SK-N-SH treated with all-trans-retinoic acid at 6 μM for 48 hours (cell line): Measurements from ENCODE around the gene SMIM10L2A.
"Not testable (repeated sequence)": the region's sequence is repeated elsewhere in the genome, so short reads cannot be mapped to it uniquely, and the experiment has no call there.

Experiments used
- ATAC-seq: fragments of 200-7000 bp; cut with Tn5 transposase; 3 replicates; pipeline ENCODE4 v1.9.1; 2020; ENCODE audit warnings: mild to moderate bottlenecking, moderate library complexity
- ARNTL ChIP-seq: fragments of 450-650 bp; formaldehyde crosslinking; IDR thresholded peaks from 2 replicates; pipeline ENCODE4 v1.5.0; 2020; ENCODE audit warnings: low read depth, mild to moderate bottlenecking, moderate library complexity, borderline replicate concordance
- CSDC2 ChIP-seq: fragments of 250-450 bp; sonication (Bioruptor Pico); IDR thresholded peaks from 2 replicates; pipeline ENCODE4 v1.5.0; 2020; ENCODE audit warnings: mild to moderate bottlenecking, moderate library complexity
- ESRRG ChIP-seq: fragments of 250-450 bp; sonication (Bioruptor Pico); IDR thresholded peaks from 2 replicates; pipeline ENCODE4 v1.6.1; 2021; ENCODE audit warnings: mild to moderate bottlenecking
- GLIS3 ChIP-seq: fragments of 250-450 bp; sonication (Bioruptor Pico); IDR thresholded peaks from 2 replicates; pipeline ENCODE4 v1.5.0; 2020; ENCODE audit warnings: mild to moderate bottlenecking, moderate library complexity
- OSR1 ChIP-seq: fragments of 250-450 bp; sonication (Bioruptor Pico); IDR thresholded peaks from 2 replicates; pipeline ENCODE4 v1.8.0; 2022; ENCODE audit warnings: moderate library complexity, mild to moderate bottlenecking, inconsistent platforms
- POU6F1 ChIP-seq: fragments of 250-450 bp; sonication (Bioruptor Pico); IDR thresholded peaks from 2 replicates; pipeline ENCODE4 v1.8.0; 2021; ENCODE audit warnings: low read depth, mild to moderate bottlenecking, moderate library complexity, borderline replicate concordance
- SNAI2 ChIP-seq: fragments of 250-450 bp; sonication (Bioruptor Pico); IDR thresholded peaks from 2 replicates; pipeline ENCODE4 v1.5.0; 2020; ENCODE audit warnings: mild to moderate bottlenecking, moderate library complexity
- TCF4 ChIP-seq: fragments of 250-450 bp; sonication (Bioruptor Pico); IDR thresholded peaks from 2 replicates; pipeline ENCODE4 v1.8.0; 2021; ENCODE audit warnings: mild to moderate bottlenecking, moderate library complexity, borderline replicate concordance
- TOX ChIP-seq: fragments of 250-450 bp; sonication (Bioruptor Pico); IDR thresholded peaks from 2 replicates; pipeline ENCODE4 v1.8.0; 2021; ENCODE audit warnings: mild to moderate bottlenecking, moderate library complexity, borderline replicate concordance
- TSHZ2 ChIP-seq: fragments of 250-450 bp; sonication (Bioruptor Pico); IDR thresholded peaks from 2 replicates; pipeline ENCODE4 v1.5.0; 2020; ENCODE audit warnings: mild to moderate bottlenecking, moderate library complexity
- ZC3H10 ChIP-seq: fragments of 250-450 bp; sonication (Bioruptor Pico); IDR thresholded peaks from 2 replicates; pipeline ENCODE4 v1.5.1; 2021; ENCODE audit warnings: mild to moderate bottlenecking, moderate library complexity
- ZFP3 ChIP-seq: fragments of 250-450 bp; sonication (Bioruptor Pico); IDR thresholded peaks from 2 replicates; pipeline ENCODE4 v1.5.0; 2020; ENCODE audit warnings: mild to moderate bottlenecking, moderate library complexity
- ZFP30 ChIP-seq: fragments of 450-650 bp; formaldehyde crosslinking; IDR thresholded peaks from 2 replicates; pipeline ENCODE4 v1.5.0; 2022; ENCODE audit warnings: mild to moderate bottlenecking, moderate library complexity
- ZNF565 ChIP-seq: fragments of 450-650 bp; formaldehyde crosslinking; conservative IDR thresholded peaks from 2 replicates; pipeline ENCODE4 v1.5.0; 2020; ENCODE audit warnings: low read depth, mild to moderate bottlenecking, moderate library complexity
- ZNF70 ChIP-seq: fragments of 450-650 bp; formaldehyde crosslinking; IDR thresholded peaks from 2 replicates; pipeline ENCODE4 v1.5.0; 2020; ENCODE audit warnings: mild to moderate bottlenecking, moderate library complexity
- ZNF8 ChIP-seq: fragments of 450-650 bp; formaldehyde crosslinking; IDR thresholded peaks from 2 replicates; pipeline ENCODE4 v1.5.0; 2020; ENCODE audit warnings: mild to moderate bottlenecking, moderate library complexity
- TF ChIP-seq, protein P1 (sequence below): fragments of 250-450 bp; sonication (Bioruptor Pico); IDR thresholded peaks from 2 replicates; pipeline ENCODE4 v1.5.1; 2021; ENCODE audit warnings: mild to moderate bottlenecking, moderate library complexity

The SMIM10L2A gene

GRCh38 chrX:135420831-135421230, 913 bp upstream of the SMIM10L2A start:
- ATAC-seq, result no peak
- TF ChIP-seq ZNF565 (no peak), ZNF8 (CRISPR knock-in tag) (no peak)

DNA sequence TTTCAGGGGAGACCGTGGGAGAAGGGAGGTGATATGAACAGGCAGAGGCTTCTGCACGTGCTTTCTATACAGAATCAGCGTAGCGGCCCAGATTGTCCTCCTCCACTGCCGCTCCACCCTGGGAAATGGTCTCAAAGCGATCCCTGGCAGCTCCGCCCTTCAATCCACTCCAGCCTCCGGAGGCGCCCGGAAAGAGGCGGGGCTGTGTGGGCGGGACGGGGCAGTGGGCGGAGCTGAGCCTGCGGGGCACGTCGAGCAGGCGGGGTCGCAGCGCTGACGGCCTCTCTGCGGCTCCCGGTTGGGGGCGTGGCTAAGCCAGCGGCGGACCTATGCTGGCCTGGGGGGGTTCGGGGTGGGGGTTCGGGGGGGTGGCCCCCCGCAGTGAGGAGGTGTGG, 210 bp upstream of the SMIM10L2A start:
- TF ChIP-seq ARNTL (CRISPR knock-in tag) (no peak), OSR1 (CRISPR knock-in tag) (no peak), ZNF565 (no peak), ZNF70 (CRISPR knock-in tag) (peak; percentile 48), POU6F1 (CRISPR knock-in tag) (no peak), SNAI2 (no peak)
- peak; percentile 88 for ATAC-seq

GRCh38 chrX:135422810-135423168, 1.0 kb downstream of the SMIM10L2A start:
- not testable (repeated sequence) for ATAC-seq

DNA sequence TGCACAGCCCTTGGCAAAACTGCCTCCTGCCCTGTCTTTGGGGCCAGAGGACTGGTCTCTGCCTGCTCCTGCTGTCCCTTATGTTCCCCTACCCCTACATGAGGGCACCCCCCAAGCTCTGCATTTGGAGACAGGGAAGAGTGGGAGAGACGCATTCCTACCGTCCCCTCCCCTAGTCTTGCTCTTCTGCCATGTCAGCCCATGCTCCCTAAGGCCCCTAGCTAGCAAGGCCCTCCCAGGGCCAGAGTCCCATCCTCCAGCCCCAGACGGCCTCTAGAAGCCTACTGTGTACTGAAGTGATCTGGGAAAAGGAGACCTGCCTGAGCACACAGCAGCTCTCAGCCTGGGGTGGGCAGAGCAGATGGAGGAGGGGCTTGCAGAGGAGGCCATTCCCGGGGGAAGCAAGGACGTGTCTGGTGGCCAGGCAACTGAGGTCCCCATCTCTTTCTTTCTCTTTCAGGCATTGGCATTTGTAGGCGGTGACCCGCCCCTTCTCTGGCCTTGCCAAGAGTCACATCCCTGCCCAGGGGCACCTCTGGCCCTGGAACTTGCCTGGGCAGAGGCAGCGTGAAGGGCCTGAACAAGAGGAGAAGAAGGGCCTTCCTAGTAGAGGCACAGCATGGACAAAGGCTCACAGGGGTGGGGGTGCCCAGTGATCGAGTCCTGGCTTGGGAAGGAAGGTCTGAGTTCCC, 1.6 kb downstream of the SMIM10L2A start:
- ATAC-seq, result not testable (repeated sequence)

DNA sequence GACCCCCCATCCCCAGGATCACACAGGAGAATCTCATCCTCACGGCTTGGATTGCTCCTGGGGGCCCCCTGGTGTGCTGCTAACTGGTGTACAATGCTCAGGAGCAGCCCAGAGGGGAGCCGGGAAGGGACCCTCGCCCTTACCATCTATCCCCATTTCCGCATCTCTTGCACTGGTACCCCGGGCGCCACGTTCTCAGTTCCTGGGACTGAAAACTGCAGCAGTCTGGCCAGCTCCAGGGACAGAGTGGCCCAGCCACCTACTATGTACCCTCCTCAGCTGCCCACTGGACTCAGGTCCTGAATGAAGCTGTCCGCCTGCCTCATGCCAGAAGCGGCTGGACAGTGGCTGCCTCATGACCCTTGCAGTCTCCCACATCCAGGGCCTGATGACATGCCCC, 2.7 kb downstream of the SMIM10L2A start:
- TF ChIP-seq ZFP3 (CRISPR knock-in tag) (no peak), OSR1 (CRISPR knock-in tag) (no peak), ZFP30 (CRISPR knock-in tag) (no peak), CSDC2 (CRISPR knock-in tag) (no peak), POU6F1 (CRISPR knock-in tag) (no peak), ESRRG (no peak), ZNF565 (no peak)
- TF ChIP-seq, protein P1, sequence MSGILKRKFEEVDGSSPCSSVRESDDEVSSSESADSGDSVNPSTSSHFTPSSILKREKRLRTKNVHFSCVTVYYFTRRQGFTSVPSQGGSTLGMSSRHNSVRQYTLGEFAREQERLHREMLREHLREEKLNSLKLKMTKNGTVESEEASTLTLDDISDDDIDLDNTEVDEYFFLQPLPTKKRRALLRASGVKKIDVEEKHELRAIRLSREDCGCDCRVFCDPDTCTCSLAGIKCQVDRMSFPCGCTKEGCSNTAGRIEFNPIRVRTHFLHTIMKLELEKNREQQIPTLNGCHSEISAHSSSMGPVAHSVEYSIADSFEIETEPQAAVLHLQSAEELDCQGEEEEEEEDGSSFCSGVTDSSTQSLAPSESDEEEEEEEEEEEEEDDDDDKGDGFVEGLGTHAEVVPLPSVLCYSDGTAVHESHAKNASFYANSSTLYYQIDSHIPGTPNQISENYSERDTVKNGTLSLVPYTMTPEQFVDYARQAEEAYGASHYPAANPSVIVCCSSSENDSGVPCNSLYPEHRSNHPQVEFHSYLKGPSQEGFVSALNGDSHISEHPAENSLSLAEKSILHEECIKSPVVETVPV (CRISPR knock-in tag), result no peak
- ATAC-seq, result no peak

DNA sequence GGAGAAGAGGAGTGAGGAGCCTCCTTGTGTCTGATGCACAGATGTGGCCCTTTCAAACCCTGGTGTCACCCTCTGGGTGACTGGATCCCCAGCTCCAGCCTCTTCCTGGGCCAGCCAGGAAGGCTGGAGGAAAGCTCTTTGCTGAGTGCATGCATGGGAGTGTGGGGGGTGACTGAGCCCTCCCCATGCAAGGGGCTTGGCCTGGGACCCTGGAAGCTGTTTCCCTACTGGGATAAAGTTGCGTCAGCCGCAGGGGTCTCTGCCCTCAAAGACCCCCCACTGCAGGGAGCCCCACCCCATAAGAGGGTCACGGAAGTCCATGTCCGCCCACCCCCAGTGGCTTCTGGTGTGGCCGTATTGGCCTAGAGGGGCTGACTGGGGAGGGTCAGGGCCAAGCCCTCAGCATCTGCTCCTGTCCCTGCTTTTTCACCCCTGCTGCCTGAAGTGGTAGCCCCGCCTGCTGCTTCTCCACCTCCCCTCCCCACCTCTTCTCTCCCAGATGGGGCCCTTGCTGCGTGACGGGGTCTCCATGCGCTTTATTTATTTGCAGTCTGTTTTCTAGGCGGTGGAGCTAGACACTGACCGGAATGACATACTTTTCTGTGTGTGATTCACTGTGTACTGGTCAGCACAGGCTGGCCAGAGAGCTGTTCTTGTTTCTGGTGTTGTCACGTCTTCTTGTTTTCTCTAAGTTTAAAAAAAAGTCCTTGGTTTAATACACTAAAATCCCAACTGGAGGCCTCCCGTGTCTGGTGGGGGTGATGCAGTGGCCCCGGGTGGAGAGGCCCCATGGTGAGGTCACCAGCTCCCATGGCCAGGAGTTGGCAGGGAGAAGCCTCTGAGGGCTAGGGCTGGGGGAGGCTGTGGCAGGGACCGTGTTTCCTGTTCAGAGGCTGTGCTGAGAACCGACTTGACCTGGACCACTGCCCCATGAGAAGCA, 3.6 kb downstream of the SMIM10L2A start:
- ATAC-seq, result no peak

More for the DNA sequence above, 3.6 kb downstream of the SMIM10L2A start:
- TF ChIP-seq TSHZ2 (CRISPR knock-in tag), result no peak
- TF ChIP-seq ZC3H10 (CRISPR knock-in tag), result no peak
- no peak for TF ChIP-seq ZFP3 (CRISPR knock-in tag)
- TF ChIP-seq TOX, result no peak
- no peak for TF ChIP-seq TCF4
- TF ChIP-seq GLIS3 (CRISPR knock-in tag), result no peak
- TF ChIP-seq, protein P1 (CRISPR knock-in tag), result no peak
- no peak for TF ChIP-seq OSR1 (CRISPR knock-in tag)
